GM19463 (cell line): Measurements from ENCODE around the gene PRSS27.

ENCODE experiments used
- ATAC-seq: cut with Tn5 transposase; IDR thresholded peaks from one replicate; pipeline ENCODE4 v1.9.1; 2021; ENCODE audit warnings: mild to moderate bottlenecking, moderate library complexity; ENCODE audit not compliant: unreplicated experiment

PRSS27 gene

GRCh38 chr16:2710021-2710710, 9.9 kb downstream of the PRSS27 start:
- no peak for ATAC-seq

GRCh38 chr16:2709588-2709984, 10.4 kb downstream of the PRSS27 start:
- no peak for ATAC-seq

GRCh38 chr16:2708955-2709587, 11.0 kb downstream of the PRSS27 start:
- no peak for ATAC-seq

GRCh38 chr16:2708290-2708639, 11.8 kb downstream of the PRSS27 start:
- no peak for ATAC-seq

- no peak for ATAC-seq
These were observed 12.4 kb downstream of the PRSS27 start for GRCh38 chr16:2707368-2708289.

GRCh38 chr16:2706611-2707311, 13.3 kb downstream of the PRSS27 start:
- no peak for ATAC-seq

- ATAC-seq = no peak
These were observed 13.9 kb downstream of the PRSS27 start for GRCh38 chr16:2706085-2706484.

- no peak for ATAC-seq
These were observed 14.7 kb downstream of the PRSS27 start for GRCh38 chr16:2705351-2705750.

GRCh38 chr16:2704983-2705275, 15.1 kb downstream of the PRSS27 start:
- ATAC-seq = no peak

- ATAC-seq = no peak
These were observed 15.7 kb downstream of the PRSS27 start for GRCh38 chr16:2704166-2704982.

- ATAC-seq = no peak
These were observed 16.9 kb downstream of the PRSS27 start for GRCh38 chr16:2702871-2703745.

GRCh38 chr16:2702438-2702825, 17.6 kb downstream of the PRSS27 start:
- ATAC-seq = no peak

GRCh38 chr16:2701713-2702437, 18.1 kb downstream of the PRSS27 start:
- no peak for ATAC-seq

- ATAC-seq = no peak
These were observed 18.8 kb downstream of the PRSS27 start for GRCh38 chr16:2701272-2701671.

- ATAC-seq = no peak
These were observed 19.2 kb downstream of the PRSS27 start for GRCh38 chr16:2700786-2701185.

GRCh38 chr16:2699791-2700600, 20.0 kb downstream of the PRSS27 start:
- no peak for ATAC-seq

- no peak for ATAC-seq
These were observed 20.9 kb downstream of the PRSS27 start for GRCh38 chr16:2698965-2699750.
